Osteoblast (primary cell): Measurements from ENCODE around the gene KRT35. TPM values are rescaled to one million over a fixed set of nuclear protein-coding genes. Genes with fewer than 3 reads are reported as not detected.

Experiments used
- DNase-seq: peaks from one replicate; pipeline ENCODE4 v3.0.0; 2011; ENCODE audit warnings: low spot score, mixed read lengths; ENCODE audit not compliant: insufficient read length; ENCODE audit errors: missing footprints
- H2AFZ ChIP-seq: 2 replicates; pipeline ENCODE4 v1.6.0; 2011; ENCODE audit warnings: mild to moderate bottlenecking, low read length
- H3K27ac ChIP-seq: 2 replicates; pipeline ENCODE4 v1.5.1; 2011; ENCODE audit warnings: mild to moderate bottlenecking, low read depth, low read length, moderate library complexity
- H3K27me3 ChIP-seq: 2 replicates; pipeline ENCODE4 v1.6.0; 2012; ENCODE audit warnings: mild to moderate bottlenecking, control low read depth, inconsistent platforms, low read length, moderate library complexity; ENCODE audit not compliant: insufficient read depth
- H3K36me3 ChIP-seq: 2 replicates; pipeline ENCODE4 v1.5.1; 2011; ENCODE audit warnings: mild to moderate bottlenecking, low read length, control low read depth, moderate library complexity; ENCODE audit not compliant: insufficient read depth
- H3K4me1 ChIP-seq: 2 replicates; pipeline ENCODE4 v1.5.1; 2011; ENCODE audit warnings: mild to moderate bottlenecking, low read length, control low read depth, moderate library complexity; ENCODE audit not compliant: insufficient read depth
- H3K4me2 ChIP-seq: 2 replicates; pipeline ENCODE4 v1.6.0; 2011; ENCODE audit warnings: mild to moderate bottlenecking, low read length; ENCODE audit not compliant: insufficient read depth
- H3K4me3 ChIP-seq: fragments of 200-600 bp; sonication (generic); 3 replicates; pipeline ENCODE4 v1.5.1; 2012; ENCODE audit warnings: mild to moderate bottlenecking, low read length, inconsistent platforms; ENCODE audit not compliant: insufficient read depth
- H3K79me2 ChIP-seq: 2 replicates; pipeline ENCODE4 v1.6.0; 2012; ENCODE audit warnings: mild to moderate bottlenecking, low read length, control low read depth, inconsistent platforms; ENCODE audit not compliant: insufficient read depth
- H3K9me3 ChIP-seq: 2 replicates; pipeline ENCODE4 v1.5.1; 2011; ENCODE audit warnings: low read depth, low read length, control low read depth
- H4K20me1 ChIP-seq: 2 replicates; pipeline ENCODE4 v1.6.0; 2012; ENCODE audit warnings: mild to moderate bottlenecking, low read length, control low read depth; ENCODE audit not compliant: insufficient read depth
- total RNA-seq: library from RNA; depleted of rRNA; stranded (reverse); fragments of >200 nt; gene quantifications from 2 replicates; pipeline ENCODE4 v1.2.3, GENCODE V29; 2012
- TF ChIP-seq, protein P1 (sequence below): IDR thresholded peaks from 2 replicates; pipeline ENCODE4 v1.5.1; 2011; ENCODE audit warnings: mild to moderate bottlenecking, low read depth, low read length, moderate library complexity; ENCODE audit errors: extremely low read depth

KRT35 gene
- not detected in 2 replicates for total RNA-seq

DNA sequence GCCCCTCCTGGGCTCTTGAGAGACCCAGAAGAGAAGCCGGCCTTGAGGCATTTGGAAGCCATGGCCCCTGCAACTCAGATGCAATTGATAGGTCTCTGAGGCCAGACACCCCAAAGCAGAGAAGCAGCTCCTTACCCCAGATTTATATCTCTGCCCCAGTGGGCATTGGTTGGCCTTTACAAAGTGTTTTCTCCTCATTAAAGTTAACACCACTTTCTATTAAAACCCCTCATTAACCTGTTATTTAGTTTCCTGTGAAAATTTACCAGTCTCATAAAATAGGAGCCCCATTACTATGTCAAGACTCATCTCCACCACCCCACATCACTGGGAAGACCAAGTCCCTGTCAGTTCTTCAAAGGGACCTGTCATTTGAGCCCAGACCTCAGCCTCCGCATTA is at the start of gene KRT35:
KRT35 (minus strand) TSS at position 116 of the 400 bp plus-strand sequence; CDS start at position 62, 54 bp downstream.
- Histone ChIP-seq H3K27ac (no peak within 1 kb of the TSS), H3K27me3 (no peaks in the 10 kb centered on the region), H3K4me2 (no peak within 1 kb of the TSS), H3K36me3 (no peaks in the 10 kb centered on the region), H3K79me2 (no peaks in the 10 kb centered on the region), H2AFZ (no peak within 1 kb of the TSS), H3K4me3 (no peak within 1 kb of the TSS), H4K20me1 (no peaks in the 10 kb centered on the region), H3K9me3 (no peaks in the 10 kb centered on the region), H3K4me1 (no peaks in the 10 kb centered on the region)
- TF ChIP-seq, protein P1, sequence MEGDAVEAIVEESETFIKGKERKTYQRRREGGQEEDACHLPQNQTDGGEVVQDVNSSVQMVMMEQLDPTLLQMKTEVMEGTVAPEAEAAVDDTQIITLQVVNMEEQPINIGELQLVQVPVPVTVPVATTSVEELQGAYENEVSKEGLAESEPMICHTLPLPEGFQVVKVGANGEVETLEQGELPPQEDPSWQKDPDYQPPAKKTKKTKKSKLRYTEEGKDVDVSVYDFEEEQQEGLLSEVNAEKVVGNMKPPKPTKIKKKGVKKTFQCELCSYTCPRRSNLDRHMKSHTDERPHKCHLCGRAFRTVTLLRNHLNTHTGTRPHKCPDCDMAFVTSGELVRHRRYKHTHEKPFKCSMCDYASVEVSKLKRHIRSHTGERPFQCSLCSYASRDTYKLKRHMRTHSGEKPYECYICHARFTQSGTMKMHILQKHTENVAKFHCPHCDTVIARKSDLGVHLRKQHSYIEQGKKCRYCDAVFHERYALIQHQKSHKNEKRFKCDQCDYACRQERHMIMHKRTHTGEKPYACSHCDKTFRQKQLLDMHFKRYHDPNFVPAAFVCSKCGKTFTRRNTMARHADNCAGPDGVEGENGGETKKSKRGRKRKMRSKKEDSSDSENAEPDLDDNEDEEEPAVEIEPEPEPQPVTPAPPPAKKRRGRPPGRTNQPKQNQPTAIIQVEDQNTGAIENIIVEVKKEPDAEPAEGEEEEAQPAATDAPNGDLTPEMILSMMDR, result no peak
- no peak for DNase-seq

DNA sequence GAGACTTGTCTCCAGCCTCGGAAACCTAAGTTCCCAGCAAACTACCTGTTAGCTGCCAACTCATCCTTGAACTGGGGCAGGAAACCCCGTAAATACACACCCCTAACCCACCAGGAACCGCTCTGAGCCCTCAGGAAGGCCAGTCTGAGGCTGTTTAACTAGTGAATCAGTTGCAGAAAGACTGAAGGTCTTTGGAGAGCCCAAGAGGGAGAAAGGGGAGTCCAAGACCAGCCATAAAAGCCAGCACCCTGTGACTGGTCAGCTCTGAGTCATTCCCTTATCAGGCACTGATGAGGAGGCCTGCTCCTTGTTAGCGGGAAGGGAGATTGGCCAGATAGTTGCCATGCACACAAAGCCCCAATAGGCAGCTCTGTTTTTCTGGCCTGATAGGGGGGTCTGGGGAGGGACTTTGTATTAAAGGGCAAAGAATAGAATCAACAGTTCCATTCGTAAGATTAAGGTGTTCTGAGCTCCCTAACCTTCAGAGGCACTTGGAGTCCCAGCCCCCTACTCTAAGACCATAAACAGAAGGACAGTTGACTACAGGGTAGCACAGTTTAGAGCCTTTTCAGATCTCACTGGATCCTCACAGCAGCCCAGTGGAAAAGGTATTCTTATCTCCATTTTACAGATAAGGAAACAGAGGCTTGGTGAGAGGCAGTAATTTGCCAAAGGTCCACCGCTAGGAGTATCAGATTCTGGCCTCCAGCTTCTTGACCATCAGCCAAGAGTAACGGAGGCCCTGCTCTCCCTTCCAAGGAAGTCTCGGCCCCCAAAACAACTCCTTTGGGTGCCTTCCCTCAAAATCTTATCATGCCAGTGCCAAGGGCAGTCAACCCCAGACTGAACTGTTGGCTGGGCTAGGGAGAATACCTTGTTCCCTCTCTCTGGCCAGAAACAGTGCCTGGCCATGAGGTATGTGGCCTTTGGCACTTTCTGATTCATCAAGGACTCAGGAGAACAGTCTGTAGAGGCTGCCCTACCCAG is 49.4 kb upstream of the KRT35 start:
- no peaks in the 10 kb centered on the region for H4K20me1 ChIP-seq
- TF ChIP-seq, protein P1, result no peak
- H3K27ac ChIP-seq, result peak overlapping the region; percentile 82
- no peaks in the 10 kb centered on the region for H3K79me2 ChIP-seq
- H3K36me3 ChIP-seq, result no peaks in the 10 kb centered on the region
- no peaks in the 10 kb centered on the region for H3K9me3 ChIP-seq
- H3K27me3 ChIP-seq, result no peaks in the 10 kb centered on the region
- H3K4me3 ChIP-seq, result peak overlapping the region; percentile 5
- peaks cover 33% of the 10 kb centered on the region for H3K4me1 ChIP-seq
- peak overlapping the region; percentile 17 for H2AFZ ChIP-seq
- peak; percentile 99 for DNase-seq
- H3K4me2 ChIP-seq, result peak overlapping the region; percentile 37

DNA sequence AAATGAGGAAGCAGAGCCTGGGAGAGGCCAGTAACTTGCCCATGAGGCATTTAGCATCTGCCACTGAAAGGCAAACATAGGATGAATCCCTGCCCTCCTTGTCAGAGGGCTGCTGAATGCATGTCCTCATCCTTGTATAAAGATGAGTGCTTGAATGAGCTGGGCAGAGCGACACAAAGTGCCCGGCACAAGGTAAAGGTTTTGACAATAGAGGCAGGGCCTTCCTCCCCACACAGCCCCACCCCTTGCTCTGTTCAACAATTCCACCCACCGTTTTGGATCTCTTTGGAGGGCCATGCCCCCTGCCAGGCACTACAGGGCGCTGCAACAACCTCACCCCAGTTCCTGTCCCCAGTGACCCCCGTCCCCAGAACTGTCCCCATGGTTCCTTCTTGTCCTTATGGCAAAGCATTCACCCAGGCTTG is 48.6 kb upstream of the KRT35 start:
- DNase-seq, result peak; percentile 62
- no peak overlapping the region for H2AFZ ChIP-seq
- H4K20me1 ChIP-seq, result no peaks in the 10 kb centered on the region
- no peak overlapping the region for H3K4me3 ChIP-seq
- H3K27me3 ChIP-seq, result no peaks in the 10 kb centered on the region
- H3K9me3 ChIP-seq, result no peaks in the 10 kb centered on the region
- TF ChIP-seq, protein P1, result no peak
- H3K27ac ChIP-seq, result peak overlapping the region; percentile 82
- no peaks in the 10 kb centered on the region for H3K79me2 ChIP-seq
- H3K4me2 ChIP-seq, result peak overlapping the region; percentile 37
- H3K4me1 ChIP-seq, result peaks cover 33% of the 10 kb centered on the region
- H3K36me3 ChIP-seq, result no peaks in the 10 kb centered on the region

DNA sequence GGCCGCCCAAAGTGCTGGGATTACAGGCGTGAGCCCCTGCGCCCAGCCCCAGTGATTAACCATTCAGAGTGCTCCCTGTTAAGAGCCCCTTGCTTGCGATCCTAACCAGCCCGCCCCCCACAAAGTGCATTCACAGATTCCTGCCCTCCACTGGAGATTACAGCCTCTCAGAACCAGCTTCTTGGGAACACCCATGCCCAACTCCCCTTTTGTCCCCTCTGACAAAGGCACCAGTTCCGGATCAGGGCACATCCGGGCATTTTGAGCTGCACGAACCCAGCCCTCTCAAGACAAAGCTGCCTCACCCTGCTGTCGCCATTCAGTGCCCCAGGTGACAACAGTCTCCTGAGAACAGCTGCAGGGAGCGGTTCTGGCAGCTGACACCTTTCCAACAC is 48.0 kb upstream of the KRT35 start:
- H3K36me3 ChIP-seq, result no peaks in the 10 kb centered on the region
- no peak overlapping the region for H3K4me3 ChIP-seq
- H3K27ac ChIP-seq, result no peak overlapping the region
- no peaks in the 10 kb centered on the region for H3K9me3 ChIP-seq
- H4K20me1 ChIP-seq, result no peaks in the 10 kb centered on the region
- H3K4me1 ChIP-seq, result peaks cover 33% of the 10 kb centered on the region
- peak; percentile 73 for DNase-seq
- TF ChIP-seq, protein P1, result no peak
- no peaks in the 10 kb centered on the region for H3K27me3 ChIP-seq
- no peak overlapping the region for H2AFZ ChIP-seq
- no peak overlapping the region for H3K4me2 ChIP-seq
- no peaks in the 10 kb centered on the region for H3K79me2 ChIP-seq
